GM12875 (cell line): ENCODE data around the gene HOXA7.

ENCODE experiments used
- H3K4me3 ChIP-seq: one replicate; pipeline ENCODE4 v1.5.1; 2011; ENCODE audit warnings: low read depth, low read length, control low read depth
- TF ChIP-seq, protein P1 (sequence below): IDR thresholded peaks from 2 replicates; pipeline ENCODE4 v1.5.1; 2011; ENCODE audit warnings: low read depth, mild to moderate bottlenecking, control low read depth, inconsistent platforms, low read length, moderate library complexity, borderline replicate concordance; ENCODE audit not compliant: insufficient read depth

Gene HOXA7

DNA sequence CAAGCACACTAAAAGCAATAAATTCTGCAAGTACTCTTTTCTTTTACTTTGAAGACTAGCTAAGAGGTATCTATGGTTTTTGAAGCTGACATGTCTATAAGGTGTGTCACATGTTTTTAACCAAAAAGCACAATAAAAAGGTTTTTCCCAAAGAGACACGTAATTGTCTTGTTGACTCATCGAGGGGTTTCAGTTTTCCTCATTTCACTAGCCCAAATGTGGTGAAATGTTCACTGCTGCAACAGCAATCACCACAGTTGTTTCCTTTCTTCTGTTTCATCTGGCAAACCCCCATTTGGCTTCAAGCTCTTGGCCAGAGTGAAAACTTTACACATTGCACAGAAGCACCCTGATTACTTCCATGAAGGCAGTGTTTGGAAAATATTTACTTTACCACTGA is 22.1 kb downstream of the HOXA7 start:
- no peak overlapping the region for H3K4me3 ChIP-seq

DNA sequence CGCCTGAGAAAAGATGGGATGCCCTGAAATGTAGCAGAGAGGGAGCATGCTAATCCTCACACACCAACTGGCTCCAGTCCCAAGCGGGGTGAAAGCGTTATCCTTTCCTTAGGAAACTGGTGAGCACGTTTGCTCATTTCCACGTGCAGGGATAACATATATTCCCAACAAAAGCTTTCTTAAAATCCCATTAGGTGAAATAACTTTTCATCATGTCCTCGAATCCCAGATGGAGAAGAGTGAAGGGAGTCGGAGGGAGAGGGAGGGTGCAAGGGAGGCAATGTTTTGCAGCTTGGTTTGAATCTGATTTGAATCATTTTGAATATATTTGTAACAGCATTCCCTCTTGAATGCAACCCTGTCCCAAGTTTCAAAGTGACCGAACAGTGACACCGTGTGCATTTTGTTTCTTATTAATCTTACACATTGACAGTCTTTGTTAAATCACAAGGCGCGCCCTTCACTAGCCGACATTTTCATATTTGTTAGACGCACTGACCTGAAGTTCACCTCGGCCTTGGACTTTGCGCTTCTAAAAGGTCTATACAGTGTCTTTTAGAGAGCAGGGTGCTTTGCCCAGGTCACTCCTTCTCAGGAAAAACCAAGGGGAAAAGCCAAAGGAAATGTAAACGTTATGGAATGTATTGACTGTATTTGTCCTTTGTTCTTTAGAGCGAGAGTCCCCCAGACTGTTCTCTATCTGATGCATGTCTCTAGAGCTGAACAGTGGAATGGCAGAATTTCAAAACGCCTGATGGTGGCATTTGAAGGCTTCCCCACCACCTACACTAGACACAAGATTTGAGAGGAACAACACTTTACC is 22.9 kb downstream of the HOXA7 start:
- H3K4me3 ChIP-seq: no peak overlapping the region
- TF ChIP-seq, protein P1, sequence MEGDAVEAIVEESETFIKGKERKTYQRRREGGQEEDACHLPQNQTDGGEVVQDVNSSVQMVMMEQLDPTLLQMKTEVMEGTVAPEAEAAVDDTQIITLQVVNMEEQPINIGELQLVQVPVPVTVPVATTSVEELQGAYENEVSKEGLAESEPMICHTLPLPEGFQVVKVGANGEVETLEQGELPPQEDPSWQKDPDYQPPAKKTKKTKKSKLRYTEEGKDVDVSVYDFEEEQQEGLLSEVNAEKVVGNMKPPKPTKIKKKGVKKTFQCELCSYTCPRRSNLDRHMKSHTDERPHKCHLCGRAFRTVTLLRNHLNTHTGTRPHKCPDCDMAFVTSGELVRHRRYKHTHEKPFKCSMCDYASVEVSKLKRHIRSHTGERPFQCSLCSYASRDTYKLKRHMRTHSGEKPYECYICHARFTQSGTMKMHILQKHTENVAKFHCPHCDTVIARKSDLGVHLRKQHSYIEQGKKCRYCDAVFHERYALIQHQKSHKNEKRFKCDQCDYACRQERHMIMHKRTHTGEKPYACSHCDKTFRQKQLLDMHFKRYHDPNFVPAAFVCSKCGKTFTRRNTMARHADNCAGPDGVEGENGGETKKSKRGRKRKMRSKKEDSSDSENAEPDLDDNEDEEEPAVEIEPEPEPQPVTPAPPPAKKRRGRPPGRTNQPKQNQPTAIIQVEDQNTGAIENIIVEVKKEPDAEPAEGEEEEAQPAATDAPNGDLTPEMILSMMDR: no peak

More for the DNA sequence above, 22.1 kb downstream of the HOXA7 start:
- TF ChIP-seq, protein P1: no peak

DNA sequence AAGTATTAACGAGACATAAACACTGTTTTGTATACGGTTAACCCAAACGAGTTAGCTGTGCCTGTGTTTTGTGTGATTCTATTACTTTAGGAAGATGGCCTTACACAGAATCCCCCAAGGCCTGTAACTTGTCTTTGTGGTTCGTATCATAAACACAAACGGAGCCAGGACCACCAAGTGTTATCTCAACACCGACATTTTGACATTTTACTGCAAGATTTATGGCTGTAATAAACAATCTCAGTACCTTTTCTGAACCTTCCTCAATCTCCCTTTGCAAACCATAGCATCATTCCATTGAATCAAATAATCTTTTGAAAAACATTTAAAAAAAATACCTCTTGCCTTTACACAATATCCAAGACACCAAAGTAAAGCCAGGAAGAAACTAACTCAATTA is 23.5 kb downstream of the HOXA7 start:
- TF ChIP-seq, protein P1: no peak
- H3K4me3 ChIP-seq: no peak overlapping the region

DNA sequence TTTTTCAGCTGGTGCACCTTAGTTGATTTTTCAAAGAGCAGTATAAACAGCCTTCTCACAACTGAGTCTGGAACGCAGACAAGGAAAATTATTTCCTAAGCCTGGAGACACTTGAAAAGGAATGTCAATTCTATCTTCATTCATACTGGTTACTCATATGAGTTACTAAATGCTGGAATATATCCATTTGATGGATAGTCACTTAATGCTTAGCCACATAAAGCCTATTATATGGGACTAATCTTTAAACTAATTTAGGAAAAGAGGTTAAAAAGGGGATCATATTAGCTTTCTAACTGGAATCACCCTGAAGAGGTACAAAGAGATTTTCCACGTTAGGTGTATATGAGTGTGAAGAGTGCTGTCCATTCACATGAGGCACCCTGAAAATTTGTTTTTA is 24.3 kb downstream of the HOXA7 start:
- TF ChIP-seq, protein P1: no peak

DNA sequence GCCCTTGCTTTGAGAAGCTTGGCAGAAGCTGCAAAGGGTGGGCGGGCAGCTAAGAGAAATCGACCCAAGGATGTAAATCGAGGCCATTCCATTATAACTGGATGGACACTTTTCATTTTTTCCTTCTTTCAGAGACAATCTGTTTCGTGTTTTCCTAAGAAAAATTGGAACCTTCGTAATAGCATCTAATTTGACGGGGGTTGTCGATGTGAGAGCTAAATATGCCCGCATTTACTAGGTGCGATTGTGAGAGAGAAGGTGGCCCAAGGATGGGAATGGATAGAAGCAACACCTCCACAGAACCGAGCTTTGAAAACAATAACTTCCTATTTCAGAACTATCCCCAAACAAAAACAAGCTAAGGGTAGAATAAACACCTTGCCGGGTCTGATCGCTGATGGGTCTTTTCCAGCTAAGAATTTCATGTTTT is 25.1 kb downstream of the HOXA7 start:
- TF ChIP-seq, protein P1: no peak
- no peak overlapping the region for H3K4me3 ChIP-seq

More for the DNA sequence above, 24.3 kb downstream of the HOXA7 start:
- no peak overlapping the region for H3K4me3 ChIP-seq

DNA sequence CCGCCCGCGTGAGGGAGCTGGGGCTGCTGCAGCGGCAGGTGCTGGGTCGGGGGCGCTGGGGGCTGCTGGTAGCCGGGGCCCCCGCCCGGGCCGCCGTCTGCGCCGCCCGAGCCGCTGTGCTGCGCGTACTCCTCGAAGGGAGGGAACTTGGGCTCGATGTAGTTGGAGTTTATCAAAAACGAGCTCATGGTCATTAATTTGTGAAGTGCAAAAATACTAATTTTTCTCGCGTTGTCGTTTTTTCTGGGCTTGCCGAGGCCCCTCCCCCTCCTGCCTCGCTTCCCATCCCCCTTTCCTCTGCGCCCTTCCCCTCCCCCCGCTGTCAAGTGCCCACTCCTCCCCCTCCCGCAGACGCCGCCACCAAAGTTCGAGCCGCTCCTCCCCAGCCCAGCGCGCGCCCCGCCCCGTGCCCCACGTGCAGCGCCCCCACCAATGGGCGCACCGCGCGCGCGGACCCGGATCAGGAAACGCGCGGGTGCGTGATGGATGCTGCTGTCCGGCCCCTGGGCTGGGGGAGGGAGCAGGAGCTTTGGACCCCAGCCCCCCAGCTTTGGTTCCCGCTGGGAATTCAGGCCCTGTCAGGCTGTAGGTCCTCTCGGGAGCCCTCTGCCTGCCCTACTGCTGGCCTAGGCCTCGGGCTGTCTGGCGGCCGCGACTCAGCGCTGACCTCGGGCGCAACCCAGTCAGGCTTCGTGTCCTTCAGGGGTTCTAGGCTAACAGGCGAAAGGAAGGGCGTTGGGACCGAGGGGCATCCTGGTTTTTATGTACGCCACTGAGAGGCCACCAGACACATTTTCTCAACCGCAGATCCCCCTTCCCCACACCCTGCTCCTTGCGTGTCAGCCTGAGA is 25.7 kb downstream of the HOXA7 start, which contains the start of gene HOXA4:
Gene HOXA4 (minus strand): TSS at position 218 of the 850 bp plus-strand sequence. CDS start 24 bp downstream, at position 194.
- no peak within 1 kb of the TSS for H3K4me3 ChIP-seq
- TF ChIP-seq, protein P1: no peak
